ENCODE results near the gene HMGB1.

HMGB1 gene

GRCh38 chr13:30493658-30494381 is 28.1 kb upstream of the HMGB1 start:
- Histone ChIP-seq H3K9me3 (ENCODE audit: control insufficient read depth in 1 of 2, low read length in 2 of 2) (no peaks in the 10 kb centered on the region), H3K36me3 (ENCODE audit: control insufficient read depth in 1 of 2, insufficient read depth in 2 of 2, low read length in 2 of 2) (no peaks in the 10 kb centered on the region), H3K27ac (ENCODE audit: low read depth, low read length) (no peak overlapping the region), H3K9ac (ENCODE audit: low read depth in 1 of 2, low read length in 2 of 2) (no peak overlapping the region), H3K4me3 (ENCODE audit: low read depth in 1 of 2, low read length in 2 of 2) (no peak overlapping the region), H3K27me3 (ENCODE audit: control insufficient read depth in 1 of 2, insufficient read depth in 2 of 2, low read length in 2 of 2) (no peaks in the 10 kb centered on the region), H3K4me1 (ENCODE audit: control insufficient read depth in 1 of 2, insufficient read depth in 2 of 2, low read length in 2 of 2) (no peaks in the 10 kb centered on the region)

GRCh38 chr13:30487075-30487470 is 21.3 kb upstream of the HMGB1 start:
- H3K9ac ChIP-seq (ENCODE audit: low read depth in 1 of 2, low read length in 2 of 2): no peak overlapping the region
- H3K9me3 ChIP-seq (ENCODE audit: control insufficient read depth in 1 of 2, low read length in 2 of 2): no peaks in the 10 kb centered on the region
- no peaks in the 10 kb centered on the region for H3K36me3 ChIP-seq (ENCODE audit: control insufficient read depth in 1 of 2, insufficient read depth in 2 of 2, low read length in 2 of 2)
- H3K27ac ChIP-seq (ENCODE audit: low read depth, low read length): no peak overlapping the region
- H3K4me3 ChIP-seq (ENCODE audit: low read depth in 1 of 2, low read length in 2 of 2): no peak overlapping the region
- no peaks in the 10 kb centered on the region for H3K4me1 ChIP-seq (ENCODE audit: control insufficient read depth in 1 of 2, insufficient read depth in 2 of 2, low read length in 2 of 2)
- no peaks in the 10 kb centered on the region for H3K27me3 ChIP-seq (ENCODE audit: control insufficient read depth in 1 of 2, insufficient read depth in 2 of 2, low read length in 2 of 2)

GRCh38 chr13:30486230-30487074 is 20.7 kb upstream of the HMGB1 start:
- Histone ChIP-seq H3K4me1 (ENCODE audit: control insufficient read depth in 1 of 2, insufficient read depth in 2 of 2, low read length in 2 of 2) (no peaks in the 10 kb centered on the region), H3K4me3 (ENCODE audit: low read depth in 1 of 2, low read length in 2 of 2) (no peak overlapping the region), H3K36me3 (ENCODE audit: control insufficient read depth in 1 of 2, insufficient read depth in 2 of 2, low read length in 2 of 2) (no peaks in the 10 kb centered on the region), H3K9ac (ENCODE audit: low read depth in 1 of 2, low read length in 2 of 2) (no peak overlapping the region), H3K27me3 (ENCODE audit: control insufficient read depth in 1 of 2, insufficient read depth in 2 of 2, low read length in 2 of 2) (no peaks in the 10 kb centered on the region), H3K9me3 (ENCODE audit: control insufficient read depth in 1 of 2, low read length in 2 of 2) (no peaks in the 10 kb centered on the region), H3K27ac (ENCODE audit: low read depth, low read length) (no peak overlapping the region)

- peaks cover 10 to 12% of the 10 kb centered on the region in 2 donors for H3K4me1 ChIP-seq (ENCODE audit: control insufficient read depth in 1 of 2, insufficient read depth in 2 of 2, low read length in 2 of 2)
These were observed 15.6 kb upstream of the HMGB1 start for GRCh38 chr13:30481241-30481760.

GRCh38 chr13:30480292-30480950 is 14.7 kb upstream of the HMGB1 start:
- Histone ChIP-seq H3K36me3 (ENCODE audit: control insufficient read depth in 1 of 2, insufficient read depth in 2 of 2, low read length in 2 of 2) (no peaks in the 10 kb centered on the region), H3K4me3 (ENCODE audit: low read depth in 1 of 2, low read length in 2 of 2) (no peak overlapping the region), H3K9me3 (ENCODE audit: control insufficient read depth in 1 of 2, low read length in 2 of 2) (no peaks in the 10 kb centered on the region), H3K9ac (ENCODE audit: low read depth in 1 of 2, low read length in 2 of 2) (no peak overlapping the region), H3K27me3 (ENCODE audit: control insufficient read depth in 1 of 2, insufficient read depth in 2 of 2, low read length in 2 of 2) (no peaks in the 10 kb centered on the region), H3K27ac (ENCODE audit: low read depth, low read length) (no peak overlapping the region), H3K4me1 (ENCODE audit: control insufficient read depth in 1 of 2, insufficient read depth in 2 of 2, low read length in 2 of 2) (peaks cover 10 to 12% of the 10 kb centered on the region in 2 donors)

More at GRCh38 chr13:30481241-30481760, 15.6 kb upstream of the HMGB1 start:
- no peak overlapping the region for H3K4me3 ChIP-seq (ENCODE audit: low read depth in 1 of 2, low read length in 2 of 2)
- no peak overlapping the region for H3K27ac ChIP-seq (ENCODE audit: low read depth, low read length)
- H3K9me3 ChIP-seq (ENCODE audit: control insufficient read depth in 1 of 2, low read length in 2 of 2): no peaks in the 10 kb centered on the region
- no peak overlapping the region for H3K9ac ChIP-seq (ENCODE audit: low read depth in 1 of 2, low read length in 2 of 2)
- H3K27me3 ChIP-seq (ENCODE audit: control insufficient read depth in 1 of 2, insufficient read depth in 2 of 2, low read length in 2 of 2): no peaks in the 10 kb centered on the region
- no peaks in the 10 kb centered on the region for H3K36me3 ChIP-seq (ENCODE audit: control insufficient read depth in 1 of 2, insufficient read depth in 2 of 2, low read length in 2 of 2)

GRCh38 chr13:30479883-30480219 is 14.1 kb upstream of the HMGB1 start:
- H3K9ac ChIP-seq (ENCODE audit: low read depth in 1 of 2, low read length in 2 of 2): no peak overlapping the region
- H3K27ac ChIP-seq (ENCODE audit: low read depth, low read length): no peak overlapping the region
- H3K27me3 ChIP-seq (ENCODE audit: control insufficient read depth in 1 of 2, insufficient read depth in 2 of 2, low read length in 2 of 2): no peaks in the 10 kb centered on the region
- no peaks in the 10 kb centered on the region for H3K9me3 ChIP-seq (ENCODE audit: control insufficient read depth in 1 of 2, low read length in 2 of 2)
- H3K36me3 ChIP-seq (ENCODE audit: control insufficient read depth in 1 of 2, insufficient read depth in 2 of 2, low read length in 2 of 2): no peaks in the 10 kb centered on the region
- no peak overlapping the region for H3K4me3 ChIP-seq (ENCODE audit: low read depth in 1 of 2, low read length in 2 of 2)
- H3K4me1 ChIP-seq (ENCODE audit: control insufficient read depth in 1 of 2, insufficient read depth in 2 of 2, low read length in 2 of 2): peaks cover 10 to 12% of the 10 kb centered on the region in 2 donors

- peaks cover 10 to 12% of the 10 kb centered on the region in 2 donors for H3K4me1 ChIP-seq (ENCODE audit: control insufficient read depth in 1 of 2, insufficient read depth in 2 of 2, low read length in 2 of 2)
- no peaks in the 10 kb centered on the region for H3K27me3 ChIP-seq (ENCODE audit: control insufficient read depth in 1 of 2, insufficient read depth in 2 of 2, low read length in 2 of 2)
These were observed 13.6 kb upstream of the HMGB1 start for GRCh38 chr13:30479154-30479882.

GRCh38 chr13:30477346-30478195 is 11.8 kb upstream of the HMGB1 start:
- Histone ChIP-seq H3K4me3 (ENCODE audit: low read depth in 1 of 2, low read length in 2 of 2) (no peak overlapping the region), H3K27me3 (ENCODE audit: control insufficient read depth in 1 of 2, insufficient read depth in 2 of 2, low read length in 2 of 2) (no peaks in the 10 kb centered on the region), H3K9ac (ENCODE audit: low read depth in 1 of 2, low read length in 2 of 2) (no peak overlapping the region), H3K4me1 (ENCODE audit: control insufficient read depth in 1 of 2, insufficient read depth in 2 of 2, low read length in 2 of 2) (peaks cover 10 to 12% of the 10 kb centered on the region in 2 donors), H3K36me3 (ENCODE audit: control insufficient read depth in 1 of 2, insufficient read depth in 2 of 2, low read length in 2 of 2) (no peaks in the 10 kb centered on the region), H3K27ac (ENCODE audit: low read depth, low read length) (no peak overlapping the region), H3K9me3 (ENCODE audit: control insufficient read depth in 1 of 2, low read length in 2 of 2) (no peaks in the 10 kb centered on the region)

More at GRCh38 chr13:30479154-30479882, 13.6 kb upstream of the HMGB1 start:
- H3K4me3 ChIP-seq (ENCODE audit: low read depth in 1 of 2, low read length in 2 of 2): no peak overlapping the region
- H3K27ac ChIP-seq (ENCODE audit: low read depth, low read length): no peak overlapping the region
- H3K9me3 ChIP-seq (ENCODE audit: control insufficient read depth in 1 of 2, low read length in 2 of 2): no peaks in the 10 kb centered on the region
- H3K9ac ChIP-seq (ENCODE audit: low read depth in 1 of 2, low read length in 2 of 2): no peak overlapping the region
- no peaks in the 10 kb centered on the region for H3K36me3 ChIP-seq (ENCODE audit: control insufficient read depth in 1 of 2, insufficient read depth in 2 of 2, low read length in 2 of 2)

GRCh38 chr13:30473675-30474074 is 7.9 kb upstream of the HMGB1 start:
- H3K9me3 ChIP-seq (ENCODE audit: control insufficient read depth in 1 of 2, low read length in 2 of 2): no peaks in the 10 kb centered on the region
- no peaks in the 10 kb centered on the region for H3K27me3 ChIP-seq (ENCODE audit: control insufficient read depth in 1 of 2, insufficient read depth in 2 of 2, low read length in 2 of 2)
- H3K4me1 ChIP-seq (ENCODE audit: control insufficient read depth in 1 of 2, insufficient read depth in 2 of 2, low read length in 2 of 2): no peaks in the 10 kb centered on the region
- H3K27ac ChIP-seq (ENCODE audit: low read depth, low read length): no peak overlapping the region
- H3K36me3 ChIP-seq (ENCODE audit: control insufficient read depth in 1 of 2, insufficient read depth in 2 of 2, low read length in 2 of 2): no peaks in the 10 kb centered on the region
- no peak overlapping the region for H3K4me3 ChIP-seq (ENCODE audit: low read depth in 1 of 2, low read length in 2 of 2)
- H3K9ac ChIP-seq (ENCODE audit: low read depth in 1 of 2, low read length in 2 of 2): no peak overlapping the region
